ENCODE results near the gene COBL. TPM values are rescaled to one million over a fixed set of nuclear protein-coding genes. Genes with fewer than 3 reads are reported as not detected.
A peak's percentile ranks its signal among the peaks of the same experiment; 100 is the strongest.
"Not testable (repeated sequence)": the region's sequence is repeated elsewhere in the genome, so short reads cannot be mapped to it uniquely, and the experiment has no call there.

Gene COBL
- total and polyA plus RNA-seq, 5 donors from 2014 or later: 0.03 to 0.59 TPM; not detected in 3

GRCh38 chr7:51210766-51211165 is 105.8 kb downstream of the COBL start:
- Mint-ChIP-seq H3K27me3 (no peaks in the 10 kb centered on the region), H3K36me3 (no peaks in the 10 kb centered on the region), H3K9me3 (peaks cover 0 to 4% (median 1%) of the 10 kb centered on the region in 7 donors), H3K4me1 (no peaks in the 10 kb centered on the region), H3K27ac (no peak overlapping the region), H3K4me3 (no peak overlapping the region)
- Histone ChIP-seq H3K27ac (ENCODE audit: insufficient read depth, low read length, poor library complexity, severe bottlenecking) (no peak overlapping the region), H3K9me3 (ENCODE audit: control insufficient read depth in 2 of 2, low read length in 2 of 2) (no peaks in the 10 kb centered on the region), H3K4me1 (ENCODE audit: control insufficient read depth, insufficient read depth, low read length, poor library complexity, severe bottlenecking) (no peaks in the 10 kb centered on the region), H3K36me3 (ENCODE audit: control insufficient read depth, insufficient read depth, low read length) (no peaks in the 10 kb centered on the region), H3K27me3 (ENCODE audit: control insufficient read depth, insufficient read depth, low read length) (no peaks in the 10 kb centered on the region), H3K4me3 (ENCODE audit: low read depth, low read length) (no peak overlapping the region)
- no peak for ATAC-seq (ENCODE audit: low read depth in 2 of 2)
- DNase-seq: no peak

DNA sequence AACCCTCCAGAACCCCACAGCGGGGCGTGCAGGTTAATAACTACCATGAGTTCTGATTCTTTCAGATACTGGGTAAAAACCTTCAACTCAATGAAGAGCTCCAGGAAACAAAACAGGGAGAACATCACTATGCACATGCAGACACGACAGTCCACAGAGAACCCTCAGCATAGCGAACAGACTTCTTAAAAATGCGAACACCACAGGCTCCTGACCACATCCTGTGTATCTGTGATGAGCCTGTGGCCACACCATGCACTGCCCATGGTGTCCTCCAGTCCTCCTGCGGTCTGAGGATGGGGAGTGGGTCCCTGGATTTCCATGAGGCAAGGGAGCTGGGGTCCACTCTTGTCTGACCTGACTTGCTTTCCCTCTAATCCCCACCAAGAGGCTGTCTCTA is 107.2 kb downstream of the COBL start:
- Mint-ChIP-seq H3K27ac (no peak overlapping the region), H3K27me3 (no peaks in the 10 kb centered on the region), H3K9me3 (peaks cover 0 to 4% (median 1%) of the 10 kb centered on the region in 7 donors), H3K4me1 (no peaks in the 10 kb centered on the region), H3K4me3 (no peak overlapping the region), H3K36me3 (no peaks in the 10 kb centered on the region)
- Histone ChIP-seq H3K27me3 (ENCODE audit: control insufficient read depth, insufficient read depth, low read length) (no peaks in the 10 kb centered on the region), H3K4me1 (ENCODE audit: control insufficient read depth, insufficient read depth, low read length, poor library complexity, severe bottlenecking) (no peaks in the 10 kb centered on the region), H3K27ac (ENCODE audit: insufficient read depth, low read length, poor library complexity, severe bottlenecking) (no peak overlapping the region), H3K4me3 (ENCODE audit: low read depth, low read length) (no peak overlapping the region), H3K9me3 (ENCODE audit: control insufficient read depth in 2 of 2, low read length in 2 of 2) (no peaks in the 10 kb centered on the region), H3K36me3 (ENCODE audit: control insufficient read depth, insufficient read depth, low read length) (no peaks in the 10 kb centered on the region)
- no peak for ATAC-seq (ENCODE audit: low read depth in 2 of 2)
- no peak for DNase-seq

- DNase-seq; H3K9me3 ChIP-seq (ENCODE audit: control insufficient read depth in 2 of 2, low read length in 2 of 2); H3K27ac Mint-ChIP-seq; H3K4me1 Mint-ChIP-seq; H3K36me3 ChIP-seq (ENCODE audit: control insufficient read depth, insufficient read depth, low read length); H3K36me3 Mint-ChIP-seq; H3K27me3 Mint-ChIP-seq; H3K27ac ChIP-seq (ENCODE audit: insufficient read depth, low read length, poor library complexity, severe bottlenecking); ATAC-seq (ENCODE audit: low read depth in 2 of 2); H3K4me3 ChIP-seq (ENCODE audit: low read depth, low read length); H3K4me3 Mint-ChIP-seq; H3K4me1 ChIP-seq (ENCODE audit: control insufficient read depth, insufficient read depth, low read length, poor library complexity, severe bottlenecking); H3K27me3 ChIP-seq (ENCODE audit: control insufficient read depth, insufficient read depth, low read length); H3K9me3 Mint-ChIP-seq: not testable (repeated sequence)
These were observed 108.5 kb downstream of the COBL start for GRCh38 chr7:51208125-51208524.

DNA sequence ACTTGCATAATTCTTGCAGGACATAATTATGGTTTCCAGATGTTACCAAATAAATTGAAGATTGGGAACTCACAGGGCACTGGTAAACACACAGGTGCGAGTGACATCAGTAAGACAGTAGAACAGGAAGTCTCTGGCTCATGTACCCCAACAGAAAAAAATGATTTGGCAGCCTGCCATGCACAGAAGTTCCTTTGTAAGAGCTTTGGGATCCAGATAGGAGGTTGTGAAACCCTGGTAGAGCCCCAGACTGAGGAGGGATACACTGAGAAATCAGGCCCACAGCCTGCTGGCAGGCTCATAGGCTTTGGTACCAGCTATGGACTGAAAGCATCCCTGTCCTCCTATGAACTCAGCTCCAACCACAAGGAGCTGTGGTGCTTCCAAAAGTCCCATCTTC is 118.0 kb downstream of the COBL start:
- Histone ChIP-seq H3K27ac (ENCODE audit: insufficient read depth, low read length, poor library complexity, severe bottlenecking) (no peak overlapping the region), H3K9me3 (ENCODE audit: control insufficient read depth in 2 of 2, low read length in 2 of 2) (no peaks in the 10 kb centered on the region), H3K4me3 (ENCODE audit: low read depth, low read length) (no peak overlapping the region), H3K36me3 (ENCODE audit: control insufficient read depth, insufficient read depth, low read length) (no peaks in the 10 kb centered on the region), H3K4me1 (ENCODE audit: control insufficient read depth, insufficient read depth, low read length, poor library complexity, severe bottlenecking) (no peaks in the 10 kb centered on the region), H3K27me3 (ENCODE audit: control insufficient read depth, insufficient read depth, low read length) (no peaks in the 10 kb centered on the region)
- DNase-seq (no peak), ATAC-seq (ENCODE audit: low read depth in 2 of 2) (no peak)
- Mint-ChIP-seq H3K4me1 (no peaks in the 10 kb centered on the region), H3K4me3 (no peak overlapping the region), H3K9me3 (peaks cover 0 to 10% (median 0%) of the 10 kb centered on the region in 7 donors), H3K27me3 (peaks cover 29% of the 10 kb centered on the region), H3K36me3 (no peaks in the 10 kb centered on the region), H3K27ac (no peak overlapping the region)

DNA sequence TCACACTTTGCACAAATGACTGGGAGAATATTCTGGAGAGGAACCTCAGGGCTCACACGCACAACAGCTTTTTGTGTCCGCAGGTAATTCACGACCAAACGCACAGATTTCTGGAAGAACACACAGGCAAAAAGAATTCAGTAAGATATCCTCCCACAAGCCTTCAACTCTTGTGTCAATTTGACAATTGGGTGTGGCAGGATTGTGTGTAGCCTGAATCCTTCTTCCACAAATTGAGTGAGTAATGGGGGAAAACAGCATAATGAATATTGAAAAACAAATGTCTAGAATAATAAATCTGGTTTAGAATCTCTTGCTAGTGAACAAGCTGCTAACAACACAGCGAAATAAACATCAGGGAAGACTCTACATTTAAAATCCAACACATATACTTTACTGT is 125.6 kb downstream of the COBL start:
- Histone ChIP-seq H3K27me3 (ENCODE audit: control insufficient read depth, insufficient read depth, low read length) (no peaks in the 10 kb centered on the region), H3K36me3 (ENCODE audit: control insufficient read depth, insufficient read depth, low read length) (no peaks in the 10 kb centered on the region), H3K27ac (ENCODE audit: insufficient read depth, low read length, poor library complexity, severe bottlenecking) (no peak overlapping the region), H3K4me3 (ENCODE audit: low read depth, low read length) (no peak overlapping the region), H3K9me3 (ENCODE audit: control insufficient read depth in 2 of 2, low read length in 2 of 2) (no peaks in the 10 kb centered on the region), H3K4me1 (ENCODE audit: control insufficient read depth, insufficient read depth, low read length, poor library complexity, severe bottlenecking) (no peaks in the 10 kb centered on the region)
- H3K9me3 Mint-ChIP-seq: peaks cover 0 to 5% (median 0%) of the 10 kb centered on the region in 7 donors
- H3K27me3 Mint-ChIP-seq: peaks cover 6% of the 10 kb centered on the region
- ATAC-seq (ENCODE audit: low read depth in 2 of 2) (no peak), DNase-seq (no peak)
- no peaks in the 10 kb centered on the region for H3K36me3 Mint-ChIP-seq
- no peaks in the 10 kb centered on the region for H3K4me1 Mint-ChIP-seq
- no peak overlapping the region for H3K4me3 Mint-ChIP-seq
- no peak overlapping the region for H3K27ac Mint-ChIP-seq

- no peaks in the 10 kb centered on the region for H3K9me3 ChIP-seq (ENCODE audit: control insufficient read depth in 2 of 2, low read length in 2 of 2)
- Mint-ChIP-seq H3K36me3 (no peaks in the 10 kb centered on the region), H3K4me1 (no peaks in the 10 kb centered on the region), H3K27me3 (peaks cover 6% of the 10 kb centered on the region), H3K27ac (no peak overlapping the region), H3K9me3 (peaks cover 0 to 3% (median 0%) of the 10 kb centered on the region in 7 donors), H3K4me3 (no peak overlapping the region)
- no peak overlapping the region for H3K27ac ChIP-seq (ENCODE audit: insufficient read depth, low read length, poor library complexity, severe bottlenecking)
- no peak for ATAC-seq (ENCODE audit: low read depth in 2 of 2)
- H3K27me3 ChIP-seq (ENCODE audit: control insufficient read depth, insufficient read depth, low read length): no peaks in the 10 kb centered on the region
- H3K4me1 ChIP-seq (ENCODE audit: control insufficient read depth, insufficient read depth, low read length, poor library complexity, severe bottlenecking): no peaks in the 10 kb centered on the region
- no peak for DNase-seq
- no peak overlapping the region for H3K4me3 ChIP-seq (ENCODE audit: low read depth, low read length)
- no peaks in the 10 kb centered on the region for H3K36me3 ChIP-seq (ENCODE audit: control insufficient read depth, insufficient read depth, low read length)
These were observed 126.8 kb downstream of the COBL start for GRCh38 chr7:51189777-51190176.

DNA sequence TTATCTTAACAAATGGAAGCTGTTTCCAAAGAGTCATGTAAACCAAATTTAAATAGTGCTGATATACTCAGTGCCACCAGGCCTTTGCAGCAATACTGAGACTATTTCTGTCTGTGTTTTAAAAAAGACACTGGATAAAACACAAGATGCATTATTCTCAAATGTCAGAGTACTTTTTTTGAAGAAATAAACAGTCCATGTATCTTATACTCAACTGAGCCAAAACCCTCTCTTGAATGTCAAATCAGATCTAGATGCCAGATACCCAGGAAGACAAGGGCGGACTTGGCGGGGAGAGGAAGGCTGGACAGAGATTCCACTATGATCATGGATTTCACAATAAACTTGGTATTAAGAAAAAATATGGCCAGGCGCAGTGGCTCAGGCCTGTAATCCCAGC is 127.6 kb downstream of the COBL start:
- H3K9me3 Mint-ChIP-seq: peaks cover 0 to under 1% (median 0%) of the 10 kb centered on the region in 7 donors
- ATAC-seq (ENCODE audit: low read depth in 2 of 2) (no peak), DNase-seq (no peak)
- H3K9me3 ChIP-seq (ENCODE audit: control insufficient read depth in 2 of 2, low read length in 2 of 2): no peaks in the 10 kb centered on the region
- H3K4me1 Mint-ChIP-seq: no peaks in the 10 kb centered on the region
- H3K4me1 ChIP-seq (ENCODE audit: control insufficient read depth, insufficient read depth, low read length, poor library complexity, severe bottlenecking): no peaks in the 10 kb centered on the region
- peaks cover 6% of the 10 kb centered on the region for H3K27me3 Mint-ChIP-seq
- no peak overlapping the region for H3K4me3 Mint-ChIP-seq
- H3K4me3 ChIP-seq (ENCODE audit: low read depth, low read length): no peak overlapping the region
- H3K27ac Mint-ChIP-seq: no peak overlapping the region
- no peak overlapping the region for H3K27ac ChIP-seq (ENCODE audit: insufficient read depth, low read length, poor library complexity, severe bottlenecking)
- no peaks in the 10 kb centered on the region for H3K36me3 Mint-ChIP-seq
- no peaks in the 10 kb centered on the region for H3K27me3 ChIP-seq (ENCODE audit: control insufficient read depth, insufficient read depth, low read length)
- no peaks in the 10 kb centered on the region for H3K36me3 ChIP-seq (ENCODE audit: control insufficient read depth, insufficient read depth, low read length)

- Histone ChIP-seq H3K4me3 (ENCODE audit: low read depth, low read length) (no peak overlapping the region), H3K36me3 (ENCODE audit: control insufficient read depth, insufficient read depth, low read length) (no peaks in the 10 kb centered on the region), H3K9me3 (ENCODE audit: control insufficient read depth in 2 of 2, low read length in 2 of 2) (no peaks in the 10 kb centered on the region), H3K4me1 (ENCODE audit: control insufficient read depth, insufficient read depth, low read length, poor library complexity, severe bottlenecking) (no peaks in the 10 kb centered on the region), H3K27me3 (ENCODE audit: control insufficient read depth, insufficient read depth, low read length) (no peaks in the 10 kb centered on the region), H3K27ac (ENCODE audit: insufficient read depth, low read length, poor library complexity, severe bottlenecking) (no peak overlapping the region)
- ATAC-seq (ENCODE audit: low read depth in 2 of 2) (no peak), DNase-seq (no peak)
- Mint-ChIP-seq H3K27me3 (peaks cover 6% of the 10 kb centered on the region), H3K36me3 (no peaks in the 10 kb centered on the region), H3K27ac (peak overlapping the region in 1 of 3 donors; percentile 43), H3K9me3 (no peaks in the 10 kb centered on the region), H3K4me1 (no peaks in the 10 kb centered on the region), H3K4me3 (no peak overlapping the region)
These were observed 128.7 kb downstream of the COBL start for GRCh38 chr7:51187941-51188340.
